A673 (cell line): Measurements from ENCODE around the gene ANO4. TPM values are rescaled to one million over a fixed set of nuclear protein-coding genes. Genes with fewer than 3 reads are reported as not detected.

Source experiments
- Bru-seq: library from RNA; stranded (reverse); fragments of 400-500 nt; gene quantifications from one replicate; lab custom pipeline; 2021; lab: Mats Ljungman, UMichigan
- BruChase-seq, 2 experiments: library from RNA; stranded (reverse); fragments of 400-500 nt; gene quantifications; one replicate each; lab custom pipeline; 2021; lab: Mats Ljungman, UMichigan
- BruUV-seq: library from RNA; stranded (reverse); fragments of 400-500 nt; replicated peaks from 2 replicates; lab custom pipeline; 2021; lab: Mats Ljungman, UMichigan
- CTCF ChIA-PET: fragments of 300-600 bp; sonication (Branson Sonifier 250); formaldehyde crosslinking; loops from one replicate; lab custom pipeline; 2022; ENCODE audit warnings: antibody characterized with exemption; lab: Charles Lee
- POLR2A ChIA-PET: fragments of 300-600 bp; sonication (Branson Sonifier 250); formaldehyde crosslinking; loops from one replicate; lab custom pipeline; 2022; ENCODE audit warnings: antibody characterized with exemption; ENCODE audit not compliant: low non-redundant PET; lab: Charles Lee
- DNase-seq: peaks from one replicate; pipeline ENCODE4 v3.0.0-alpha.2; 2015; ENCODE audit warnings: low spot score
- H3K27ac ChIP-seq: fragments of 200-600 bp; sonication (generic); 2 replicates; pipeline ENCODE4 v1.5.1; 2016; ENCODE audit warnings: mixed run types, low read depth, mild to moderate bottlenecking, mixed read lengths, antibody characterized with exemption, low read length; ENCODE audit not compliant: poor library complexity, severe bottlenecking
- H3K27me3 ChIP-seq: fragments of 200-600 bp; sonication (generic); replicated peaks from 2 replicates; pipeline ENCODE4 v1.6.1; 2017; ENCODE audit warnings: mixed run types, low read depth, mild to moderate bottlenecking, mixed read lengths, antibody characterized with exemption, low read length; ENCODE audit not compliant: insufficient read depth, poor library complexity
- H3K36me3 ChIP-seq: fragments of 200-600 bp; sonication (generic); 2 replicates; pipeline ENCODE4 v1.6.1; 2016; ENCODE audit warnings: mixed run types, mild to moderate bottlenecking, mixed read lengths, antibody characterized with exemption, low read length; ENCODE audit not compliant: insufficient read depth, poor library complexity, severe bottlenecking
- H3K4me1 ChIP-seq: fragments of 200-600 bp; sonication (generic); 2 replicates; pipeline ENCODE4 v1.6.1; 2017; ENCODE audit warnings: mixed run types, mild to moderate bottlenecking, mixed read lengths, antibody characterized with exemption, low read length; ENCODE audit not compliant: insufficient read depth, poor library complexity, severe bottlenecking
- H3K4me3 ChIP-seq: fragments of 200-600 bp; sonication (generic); 2 replicates; pipeline ENCODE4 v1.5.1; 2016; ENCODE audit warnings: low read depth, mixed run types, mild to moderate bottlenecking, mixed read lengths, low read length; ENCODE audit not compliant: poor library complexity, severe bottlenecking
- H3K9me3 ChIP-seq: fragments of 200-600 bp; sonication (generic); 2 replicates; pipeline ENCODE4 v1.6.1; 2016; ENCODE audit warnings: mixed run types, low read depth, mild to moderate bottlenecking, mixed read lengths, antibody characterized with exemption, low read length; ENCODE audit not compliant: poor library complexity, severe bottlenecking
- EZH2 ChIP-seq: fragments of 200-600 bp; sonication (generic); IDR thresholded peaks from 2 replicates; pipeline ENCODE4 v1.6.1; 2017; ENCODE audit warnings: borderline replicate concordance, low read depth, mild to moderate bottlenecking, mixed read lengths, antibody characterized with exemption, low read length; ENCODE audit not compliant: poor library complexity, severe bottlenecking
- intact Hi-C: fragments of 100-400 bp; cut with micrococcal nuclease; formaldehyde crosslinking; loops from one replicate; pipeline ENCODE4 v1.10.0; 2022; ENCODE audit not compliant: unreplicated experiment
- long read RNA-seq: library from polyadenylated mRNA; stranded (forward); transcript quantifications from one replicate; pipeline ENCODE4 v2.0.0, GENCODE V29; 2022
- total RNA-seq: library from RNA; stranded (reverse); gene quantifications from 2 replicates; pipeline ENCODE4 v1.2.3, GENCODE V29; 2021
- TF ChIP-seq, protein P1 (sequence below): fragments of 300-800, 200-600 bp; sonication (generic); conservative IDR thresholded peaks from 2 replicates; pipeline ENCODE4 v1.5.1; 2017; ENCODE audit warnings: low read depth, mild to moderate bottlenecking, antibody characterized with exemption, low read length, moderate library complexity, mixed read lengths

ANO4 gene
- total RNA-seq (6.2 and 9.3 TPM in 2 replicates), Bru-seq, nascent RNA (percentile 53 among the genes with signal in this experiment), BruChase-seq, experiment 1, labeled RNA remaining after a 2-hour chase (percentile 49 among the genes with signal in this experiment), BruChase-seq, experiment 2, labeled RNA remaining after a 6-hour chase (percentile 42 among the genes with signal in this experiment)
- long read RNA-seq, partial matches to known transcripts: 6 of 16 reads
- long read RNA-seq, other reads (novel, unspliced or antisense): 10 of 16 reads

DNA sequence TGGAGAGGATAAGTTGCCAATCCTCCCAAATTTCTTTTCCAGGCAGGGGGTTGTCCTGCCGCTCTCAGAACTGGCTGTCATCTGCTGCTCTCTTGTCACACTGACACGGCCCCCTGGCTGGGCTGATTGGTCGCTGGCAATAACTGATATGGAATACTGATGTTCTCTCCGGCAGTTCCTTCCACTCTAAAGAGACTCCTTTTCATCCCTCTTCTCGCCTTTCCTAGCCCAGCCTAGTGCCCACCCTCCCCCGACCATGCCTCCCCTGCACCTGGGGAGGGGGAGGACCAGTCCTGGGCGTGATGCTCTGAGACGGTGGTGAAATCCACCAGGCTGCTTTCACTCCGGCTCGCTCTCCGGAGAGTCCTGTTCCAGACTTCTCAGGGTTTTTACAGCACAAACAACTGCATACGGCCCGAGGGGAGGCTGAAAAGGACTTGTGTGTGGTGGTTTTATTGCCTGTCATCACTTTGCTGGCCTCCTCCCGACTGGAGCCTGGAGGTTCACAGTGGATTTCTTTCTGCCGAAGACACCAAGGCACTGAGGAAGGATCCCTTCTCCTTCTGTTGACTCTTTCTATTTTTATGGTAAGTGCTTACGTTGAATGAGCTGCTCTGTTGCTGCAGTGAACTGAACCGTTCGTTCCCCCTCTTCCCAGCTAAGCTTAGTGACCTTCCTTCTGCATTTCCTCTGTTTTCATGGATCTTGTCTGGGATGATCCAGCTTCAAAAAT, at the start of gene ANO4:
ANO4 (plus strand) TSS at position 336 of the 733 bp plus-strand sequence. CDS start 107,010 bp downstream, outside the sequence.
- POLR2A ChIA-PET: no interaction called here
- intact Hi-C loops: no loop called here
- DNase-seq: peak; percentile 65

DNA sequence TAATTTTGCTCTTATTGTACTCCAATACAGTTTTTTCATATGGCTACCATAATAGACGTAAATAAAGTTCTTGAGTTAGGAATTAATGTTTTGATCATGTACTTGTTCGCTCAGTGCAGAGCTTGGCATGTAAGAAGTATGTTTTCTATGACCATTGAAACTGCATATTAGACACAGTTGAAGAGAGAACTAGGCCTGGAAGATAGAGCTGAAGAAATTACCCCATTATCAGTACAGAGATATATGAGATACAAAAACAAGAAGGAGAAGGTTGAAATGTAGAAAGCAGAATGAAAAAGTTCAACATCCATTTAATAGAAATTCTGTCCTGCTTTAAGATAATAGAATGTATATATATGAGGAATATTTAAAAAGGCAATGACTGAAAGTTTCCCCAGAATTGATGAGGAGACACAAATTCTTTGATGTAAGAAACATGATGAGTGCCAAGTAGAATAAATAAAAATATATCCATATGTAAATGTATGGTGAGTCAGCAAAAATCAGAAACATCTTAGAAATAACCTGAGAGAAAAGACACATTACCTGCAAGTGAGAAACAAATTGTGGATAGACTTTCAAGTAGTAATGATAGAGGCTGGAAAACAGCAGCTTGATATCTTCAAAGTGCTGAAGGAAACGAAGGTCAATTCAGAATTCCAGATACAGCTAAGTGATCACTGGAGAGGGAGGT, 49.1 kb upstream of the ANO4 start:
- intact Hi-C loops: no loop called here
- CTCF ChIA-PET: no interaction called here
- no peak overlapping the region for H3K4me3 ChIP-seq
- no peaks in the 10 kb centered on the region for H3K27me3 ChIP-seq
- no TSS peak for BruUV-seq
- POLR2A ChIA-PET: no interaction called here
- TF ChIP-seq, protein P1, sequence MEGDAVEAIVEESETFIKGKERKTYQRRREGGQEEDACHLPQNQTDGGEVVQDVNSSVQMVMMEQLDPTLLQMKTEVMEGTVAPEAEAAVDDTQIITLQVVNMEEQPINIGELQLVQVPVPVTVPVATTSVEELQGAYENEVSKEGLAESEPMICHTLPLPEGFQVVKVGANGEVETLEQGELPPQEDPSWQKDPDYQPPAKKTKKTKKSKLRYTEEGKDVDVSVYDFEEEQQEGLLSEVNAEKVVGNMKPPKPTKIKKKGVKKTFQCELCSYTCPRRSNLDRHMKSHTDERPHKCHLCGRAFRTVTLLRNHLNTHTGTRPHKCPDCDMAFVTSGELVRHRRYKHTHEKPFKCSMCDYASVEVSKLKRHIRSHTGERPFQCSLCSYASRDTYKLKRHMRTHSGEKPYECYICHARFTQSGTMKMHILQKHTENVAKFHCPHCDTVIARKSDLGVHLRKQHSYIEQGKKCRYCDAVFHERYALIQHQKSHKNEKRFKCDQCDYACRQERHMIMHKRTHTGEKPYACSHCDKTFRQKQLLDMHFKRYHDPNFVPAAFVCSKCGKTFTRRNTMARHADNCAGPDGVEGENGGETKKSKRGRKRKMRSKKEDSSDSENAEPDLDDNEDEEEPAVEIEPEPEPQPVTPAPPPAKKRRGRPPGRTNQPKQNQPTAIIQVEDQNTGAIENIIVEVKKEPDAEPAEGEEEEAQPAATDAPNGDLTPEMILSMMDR: no peak
- no peak for TF ChIP-seq EZH2
- no peaks in the 10 kb centered on the region for H3K36me3 ChIP-seq
- no peaks in the 10 kb centered on the region for H3K4me1 ChIP-seq
- no peak for DNase-seq
- H3K27ac ChIP-seq: no peak overlapping the region
- no peaks in the 10 kb centered on the region for H3K9me3 ChIP-seq

More for the DNA sequence above, at the start of gene ANO4:
- Histone ChIP-seq H3K9me3 (no peaks in the 10 kb centered on the region), H3K4me1 (peaks cover 39% of the 10 kb centered on the region), H3K27me3 (no peaks in the 10 kb centered on the region), H3K36me3 (no peaks in the 10 kb centered on the region), H3K27ac (peak within 1 kb of the TSS; percentile 12), H3K4me3 (peak within 1 kb of the TSS; percentile 50)
- no TSS peak for BruUV-seq
- TF ChIP-seq, protein P1: no peak
- no peak for TF ChIP-seq EZH2
- CTCF ChIA-PET: no interaction called here

DNA sequence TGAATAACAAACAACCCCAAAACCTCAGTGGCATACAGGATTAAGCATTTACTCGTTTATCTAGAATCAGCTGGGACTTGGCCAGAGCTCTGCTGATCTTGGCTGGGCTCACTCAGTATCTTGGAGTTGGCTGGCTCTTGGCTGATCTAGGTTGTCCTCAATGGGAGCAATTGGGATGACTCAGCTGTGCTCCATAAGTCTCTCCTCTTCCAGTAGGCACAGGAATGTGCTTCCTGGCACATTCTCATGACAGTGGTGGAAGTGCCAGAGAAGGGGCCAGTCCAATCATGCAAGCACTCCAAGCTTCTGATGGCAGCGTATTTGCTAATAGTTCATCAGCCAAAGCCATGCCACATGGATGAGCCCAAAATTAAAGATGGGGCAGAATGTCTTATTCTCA, 41.7 kb upstream of the ANO4 start:
- Histone ChIP-seq H3K4me1 (no peaks in the 10 kb centered on the region), H3K27me3 (no peaks in the 10 kb centered on the region), H3K36me3 (no peaks in the 10 kb centered on the region), H3K9me3 (no peaks in the 10 kb centered on the region), H3K4me3 (no peak overlapping the region), H3K27ac (no peak overlapping the region)
- POLR2A ChIA-PET: no interaction called here
- CTCF ChIA-PET: no interaction called here
- TF ChIP-seq EZH2: no peak
- TF ChIP-seq, protein P1: no peak
- no peak for DNase-seq
- intact Hi-C loops: no loop called here
- BruUV-seq: no TSS peak
